Measurements from ENCODE around the gene HES2.

Gene HES2

GRCh38 chr1:6384962-6385361, 34.8 kb downstream of the HES2 start:
- H3K4me3 ChIP-seq (replicated peaks; ENCODE audit: insufficient read depth, low read length): no peak overlapping the region

GRCh38 chr1:6384135-6384534, 35.6 kb downstream of the HES2 start:
- no peak overlapping the region for H3K4me3 ChIP-seq (replicated peaks; ENCODE audit: insufficient read depth, low read length)
- no peak overlapping the region; the same call in 1 of the 2 replicates for H3K27ac ChIP-seq (replicated peaks)
- DNase-seq (ENCODE audit: low read depth in 1 of 2, low spot score in 1 of 2): no peak
- no peaks in the 10 kb centered on the region for H3K27me3 ChIP-seq (ENCODE audit: insufficient read depth, poor library complexity, severe bottlenecking)
- no peak for TF ChIP-seq POLR2AphosphoS5 (IDR thresholded peaks at IDR 0.05; ENCODE audit: low read depth)
- no peak for TF ChIP-seq CTCF (IDR thresholded peaks at IDR 0.05; ENCODE audit: insufficient read depth, low read length)
- no peak for TF ChIP-seq GABPA (IDR thresholded peaks at IDR 0.05; ENCODE audit: low read depth)
- TF ChIP-seq SPI1 (IDR thresholded peaks at IDR 0.05; ENCODE audit: borderline replicate concordance, low read depth): no peak
- no peak for TF ChIP-seq REST (IDR thresholded peaks at IDR 0.05; ENCODE audit: insufficient replicate concordance, low read depth)

More at GRCh38 chr1:6384962-6385361, 34.8 kb downstream of the HES2 start:
- no peaks in the 10 kb centered on the region for H3K27me3 ChIP-seq (ENCODE audit: insufficient read depth, poor library complexity, severe bottlenecking)
- H3K27ac ChIP-seq (replicated peaks): no peak overlapping the region
- no peak for DNase-seq (ENCODE audit: low read depth in 1 of 2, low spot score in 1 of 2)
- TF ChIP-seq SPI1 (IDR thresholded peaks at IDR 0.05; ENCODE audit: borderline replicate concordance, low read depth): no peak
- TF ChIP-seq CTCF (IDR thresholded peaks at IDR 0.05; ENCODE audit: insufficient read depth, low read length): no peak
- TF ChIP-seq POLR2AphosphoS5 (IDR thresholded peaks at IDR 0.05; ENCODE audit: low read depth): no peak
- no peak for TF ChIP-seq REST (IDR thresholded peaks at IDR 0.05; ENCODE audit: insufficient replicate concordance, low read depth)
- TF ChIP-seq GABPA (IDR thresholded peaks at IDR 0.05; ENCODE audit: low read depth): no peak

GRCh38 chr1:6380037-6380436, 39.7 kb downstream of the HES2 start:
- Histone ChIP-seq H3K27me3 (ENCODE audit: insufficient read depth, poor library complexity, severe bottlenecking) (no peaks in the 10 kb centered on the region), H3K27ac (replicated peaks) (no peak overlapping the region), H3K4me3 (replicated peaks; ENCODE audit: insufficient read depth, low read length) (no peak overlapping the region)
- DNase-seq (ENCODE audit: low read depth in 1 of 2, low spot score in 1 of 2): no peak
- no peak for TF ChIP-seq GABPA (IDR thresholded peaks at IDR 0.05; ENCODE audit: low read depth)
- TF ChIP-seq CTCF (IDR thresholded peaks at IDR 0.05; ENCODE audit: insufficient read depth, low read length): no peak
- TF ChIP-seq SPI1 (IDR thresholded peaks at IDR 0.05; ENCODE audit: borderline replicate concordance, low read depth): no peak
- no peak for TF ChIP-seq POLR2AphosphoS5 (IDR thresholded peaks at IDR 0.05; ENCODE audit: low read depth)
- TF ChIP-seq REST (IDR thresholded peaks at IDR 0.05; ENCODE audit: insufficient replicate concordance, low read depth): no peak
